ENCODE data around the gene ZRANB3.

DNA sequence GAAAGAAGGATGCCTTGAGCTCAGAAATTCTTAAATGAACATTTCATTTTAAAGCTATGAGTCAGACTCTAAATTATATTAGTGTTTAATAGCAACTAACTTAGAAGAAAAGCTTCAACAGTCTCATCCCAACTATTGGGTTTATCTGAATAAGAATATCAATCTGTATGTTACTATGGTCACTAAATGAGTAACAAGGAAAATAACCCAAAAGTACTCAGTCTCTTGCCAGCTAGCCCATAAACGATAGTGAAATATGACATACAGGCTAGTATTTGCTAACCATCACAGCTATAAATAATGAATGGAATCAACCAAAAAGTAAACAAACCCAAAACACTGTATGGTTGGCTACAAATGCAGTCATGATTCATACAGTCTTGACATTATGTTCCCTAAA lies 304.1 kb downstream of the ZRANB3 start:
- no peak for TF ChIP-seq EZH2 (IDR thresholded peaks at IDR 0.05; ENCODE audit: insufficient read depth, low read length)
- TF ChIP-seq, protein P1, sequence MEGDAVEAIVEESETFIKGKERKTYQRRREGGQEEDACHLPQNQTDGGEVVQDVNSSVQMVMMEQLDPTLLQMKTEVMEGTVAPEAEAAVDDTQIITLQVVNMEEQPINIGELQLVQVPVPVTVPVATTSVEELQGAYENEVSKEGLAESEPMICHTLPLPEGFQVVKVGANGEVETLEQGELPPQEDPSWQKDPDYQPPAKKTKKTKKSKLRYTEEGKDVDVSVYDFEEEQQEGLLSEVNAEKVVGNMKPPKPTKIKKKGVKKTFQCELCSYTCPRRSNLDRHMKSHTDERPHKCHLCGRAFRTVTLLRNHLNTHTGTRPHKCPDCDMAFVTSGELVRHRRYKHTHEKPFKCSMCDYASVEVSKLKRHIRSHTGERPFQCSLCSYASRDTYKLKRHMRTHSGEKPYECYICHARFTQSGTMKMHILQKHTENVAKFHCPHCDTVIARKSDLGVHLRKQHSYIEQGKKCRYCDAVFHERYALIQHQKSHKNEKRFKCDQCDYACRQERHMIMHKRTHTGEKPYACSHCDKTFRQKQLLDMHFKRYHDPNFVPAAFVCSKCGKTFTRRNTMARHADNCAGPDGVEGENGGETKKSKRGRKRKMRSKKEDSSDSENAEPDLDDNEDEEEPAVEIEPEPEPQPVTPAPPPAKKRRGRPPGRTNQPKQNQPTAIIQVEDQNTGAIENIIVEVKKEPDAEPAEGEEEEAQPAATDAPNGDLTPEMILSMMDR (IDR thresholded peaks at IDR 0.05; ENCODE audit: insufficient read depth, low read depth, low read length) = no peak
